GM23338 (cell line): ENCODE data around the gene UCN. TPM values are rescaled to one million over a fixed set of nuclear protein-coding genes. Genes with fewer than 3 reads are reported as not detected.

Source experiments
- ATAC-seq: fragments of 200-7000 bp; cut with Tn5 transposase; 3 replicates; pipeline ENCODE4 v1.9.1; 2020
- DNase-seq: peaks from one replicate; pipeline ENCODE4 v3.0.0-alpha.2; 2015; ENCODE audit warnings: low spot score
- H2AFZ ChIP-seq: fragments of 200-600 bp; sonication (generic); 2 replicates; pipeline ENCODE4 v1.8.0; 2016; ENCODE audit warnings: antibody characterized with exemption, mild to moderate bottlenecking, moderate library complexity
- H3F3A ChIP-seq: fragments of 200-600 bp; sonication (generic); replicated peaks from 2 replicates; pipeline ENCODE4 v1.8.0; 2017; ENCODE audit warnings: antibody characterized with exemption, mixed run types, low read depth
- H3K27ac ChIP-seq: fragments of 200-600 bp; sonication (generic); 2 replicates; pipeline ENCODE4 v1.6.1; 2016; ENCODE audit warnings: low read depth
- H3K27me3 ChIP-seq: fragments of 200-600 bp; sonication (generic); 2 replicates; pipeline ENCODE4 v1.8.0; 2016; ENCODE audit warnings: mild to moderate bottlenecking, mixed run types, moderate library complexity; ENCODE audit not compliant: insufficient read depth
- H3K36me3 ChIP-seq: fragments of 200-600 bp; sonication (generic); 2 replicates; pipeline ENCODE4 v1.8.0; 2016; ENCODE audit warnings: mild to moderate bottlenecking; ENCODE audit not compliant: insufficient read depth
- H3K4me1 ChIP-seq: fragments of 200-600 bp; sonication (generic); 2 replicates; pipeline ENCODE4 v1.8.0; 2016; ENCODE audit warnings: mild to moderate bottlenecking, moderate library complexity; ENCODE audit not compliant: insufficient read depth
- H3K4me2 ChIP-seq: fragments of 200-600 bp; sonication (generic); 2 replicates; pipeline ENCODE4 v1.7.1; 2017; ENCODE audit warnings: mixed run types
- H3K4me3 ChIP-seq: fragments of 200-600 bp; sonication (generic); 2 replicates; pipeline ENCODE4 v1.6.1; 2016; ENCODE audit warnings: mixed run types
- H3K79me2 ChIP-seq: fragments of 200-600 bp; sonication (generic); replicated peaks from 2 replicates; pipeline ENCODE4 v1.8.0; 2017; ENCODE audit warnings: mild to moderate bottlenecking; ENCODE audit not compliant: insufficient read depth
- H3K9me2 ChIP-seq: fragments of 200-600 bp; sonication (generic); 2 replicates; pipeline ENCODE4 v1.8.0; 2017; ENCODE audit not compliant: insufficient read depth
- H4K20me1 ChIP-seq: fragments of 200-600 bp; sonication (generic); replicated peaks from 2 replicates; pipeline ENCODE4 v1.8.0; 2017; ENCODE audit warnings: mild to moderate bottlenecking; ENCODE audit not compliant: insufficient read depth
- H3K27ac Mint-ChIP-seq: 2 replicates; pipeline ENCODE4 v1.8.0; 2020; ENCODE audit warnings: inconsistent platforms, mild to moderate bottlenecking, moderate library complexity, mixed read lengths
- H3K27me3 Mint-ChIP-seq: 3 replicates; pipeline ENCODE4 v1.8.0; 2022; ENCODE audit warnings: low read depth, mild to moderate bottlenecking, moderate library complexity, mixed read lengths, inconsistent platforms; ENCODE audit not compliant: insufficient read depth, poor library complexity
- H3K36me3 Mint-ChIP-seq: 3 replicates; pipeline ENCODE4 v1.8.0; 2021; ENCODE audit warnings: low read depth, mild to moderate bottlenecking, inconsistent platforms, moderate library complexity, mixed read lengths
- H3K4me1 Mint-ChIP-seq: 3 replicates; pipeline ENCODE4 v1.8.0; 2020; ENCODE audit warnings: mild to moderate bottlenecking, inconsistent platforms, mixed read lengths
- H3K4me3 Mint-ChIP-seq: 3 replicates; pipeline ENCODE4 v1.8.0; 2021; ENCODE audit warnings: moderate library complexity, mild to moderate bottlenecking, inconsistent platforms, mixed read lengths
- H3K9me3 Mint-ChIP-seq: 3 replicates; pipeline ENCODE4 v1.8.0; 2020; ENCODE audit warnings: moderate library complexity, mild to moderate bottlenecking, inconsistent platforms, mixed read lengths
- CREB1 ChIP-seq: fragments of 250-450 bp; sonication (Bioruptor Pico); IDR thresholded peaks from 2 replicates; pipeline ENCODE4 v1.5.0; 2020; ENCODE audit warnings: low read depth, mild to moderate bottlenecking, moderate library complexity
- CTCF ChIP-seq, 2 experiments: fragments of 200-600 bp in 1 of 2; sonication (generic) in 1 of 2; conservative IDR thresholded peaks; 2 replicates each; pipeline versions ENCODE4 v1.5.1 to v1.6.1; 2016 to 2017; ENCODE audit warnings: antibody characterized with exemption in 2 of 2, low read depth in 2 of 2, mild to moderate bottlenecking in 2 of 2, moderate library complexity in 1 of 2
- ETS1 ChIP-seq: IDR thresholded peaks from 2 replicates; pipeline ENCODE4 v1.6.1; 2016; ENCODE audit warnings: antibody characterized with exemption
- EZH2 ChIP-seq: fragments of 200-600 bp; sonication (generic); IDR thresholded peaks from one replicate; pipeline ENCODE4 v1.8.0; 2017; ENCODE audit warnings: antibody characterized with exemption, mild to moderate bottlenecking, low read depth; ENCODE audit not compliant: unreplicated experiment
- EZH2phosphoT487 ChIP-seq: fragments of 200-600 bp; sonication (generic); IDR thresholded peaks from one replicate; pipeline ENCODE4 v1.8.1; 2018; ENCODE audit warnings: antibody characterized with exemption; ENCODE audit not compliant: unreplicated experiment
- JUNB ChIP-seq: IDR thresholded peaks from one replicate; pipeline ENCODE4 v1.6.1; 2016; ENCODE audit warnings: antibody characterized with exemption; ENCODE audit not compliant: unreplicated experiment
- NANOG ChIP-seq: IDR thresholded peaks from 2 replicates; pipeline ENCODE4 v1.6.1; 2016; ENCODE audit warnings: antibody characterized with exemption, borderline replicate concordance
- POLR2AphosphoS5 ChIP-seq: IDR thresholded peaks from 2 replicates; pipeline ENCODE4 v1.6.1; 2016; ENCODE audit warnings: antibody characterized with exemption, low read depth
- REST ChIP-seq: IDR thresholded peaks from one replicate; pipeline ENCODE4 v1.6.1; 2018; ENCODE audit warnings: antibody characterized with exemption; ENCODE audit not compliant: unreplicated experiment
- STAT1 ChIP-seq: IDR thresholded peaks from one replicate; pipeline ENCODE4 v1.6.1; 2016; ENCODE audit warnings: antibody characterized with exemption; ENCODE audit not compliant: unreplicated experiment
- ZNF114 ChIP-seq: fragments of 250-450 bp; sonication (Bioruptor Pico); IDR thresholded peaks from 2 replicates; pipeline ENCODE4 v1.5.0; 2020; ENCODE audit warnings: mild to moderate bottlenecking, moderate library complexity
- ZNF331 ChIP-seq: fragments of 250-450 bp; sonication (Bioruptor Pico); IDR thresholded peaks from 2 replicates; pipeline ENCODE4 v1.5.0; 2020; ENCODE audit warnings: low read depth, mild to moderate bottlenecking, moderate library complexity
- ZNF462 ChIP-seq: fragments of 250-450 bp; sonication (Bioruptor Pico); IDR thresholded peaks from 2 replicates; pipeline ENCODE4 v1.5.0; 2020; ENCODE audit warnings: mild to moderate bottlenecking, moderate library complexity
- polyA plus RNA-seq: library from polyadenylated mRNA; unstranded; fragments of >200 nt; fragmentation: Nextera tagmentation; extraction: Ambion mirVana; gene quantifications from 2 replicates; pipeline ENCODE4 v1.2.1, GENCODE V29; 2016
- total RNA-seq: library from RNA; depleted of rRNA; stranded (reverse); fragments of >200 nt; shearing (Covaris generic); gene quantifications from 2 replicates; pipeline ENCODE4 v1.2.3, GENCODE V29; 2014

Gene UCN
- total and polyA plus RNA-seq, 2 experiments from 2014 or later: 0.59 to 0.99 TPM

GRCh38 chr2:27315122-27315521 is 6.9 kb upstream of the UCN start:
- no peak for DNase-seq
- Histone ChIP-seq H3K79me2 (no peaks in the 10 kb centered on the region), H3K27ac (no peak overlapping the region), H3K4me3 (no peak overlapping the region), H2AFZ (no peak overlapping the region), H3K4me1 (peaks cover 12% of the 10 kb centered on the region), H3K4me2 (no peak overlapping the region), H3K9me2 (no peaks in the 10 kb centered on the region), H3K27me3 (no peaks in the 10 kb centered on the region), H3K36me3 (no peaks in the 10 kb centered on the region), H3F3A (no peaks in the 10 kb centered on the region), H4K20me1 (0 out of 2 replicates have a peak, but pooled peaks cover 3% of the 10 kb centered on the region)
- Mint-ChIP-seq H3K36me3 (no peaks in the 10 kb centered on the region; the same call in 2 of the 3 replicates), H3K9me3 (no peaks in the 10 kb centered on the region), H3K27me3 (no peaks in the 10 kb centered on the region), H3K4me3 (no peak overlapping the region), H3K4me1 (peaks cover 15% of the 10 kb centered on the region; the same call in 2 of the 3 replicates), H3K27ac (no peak overlapping the region)
- TF ChIP-seq ETS1 (no peak), EZH2 (no peak), ZNF114 (CRISPR knock-in tag) (no peak), JUNB (no peak), ZNF331 (CRISPR knock-in tag) (no peak), CREB1 (no peak), ZNF462 (CRISPR knock-in tag) (no peak), NANOG (no peak), REST (no peak), EZH2phosphoT487 (no peak), CTCF (conservative IDR thresholded peaks at IDR 0.05; ENCODE audit: low read depth in 2 of 2) (no peak), POLR2AphosphoS5 (no peak), STAT1 (no peak)
- peak; percentile 64 for ATAC-seq
